Activated T-cell treated with anti-CD3 and anti-CD28 coated beads, Interleukin-2, amount 50 U/mL, for 48 hours (primary cell): Measurements from ENCODE around the gene DMBT1.
"Not testable (repeated sequence)": the region's sequence is repeated elsewhere in the genome, so short reads cannot be mapped to it uniquely, and the experiment has no call there.

Source experiments
- DNase-seq, 2 experiments: peaks; one replicate each; pipeline ENCODE4 v3.0.0-alpha.2; 2020

Gene DMBT1

DNA sequence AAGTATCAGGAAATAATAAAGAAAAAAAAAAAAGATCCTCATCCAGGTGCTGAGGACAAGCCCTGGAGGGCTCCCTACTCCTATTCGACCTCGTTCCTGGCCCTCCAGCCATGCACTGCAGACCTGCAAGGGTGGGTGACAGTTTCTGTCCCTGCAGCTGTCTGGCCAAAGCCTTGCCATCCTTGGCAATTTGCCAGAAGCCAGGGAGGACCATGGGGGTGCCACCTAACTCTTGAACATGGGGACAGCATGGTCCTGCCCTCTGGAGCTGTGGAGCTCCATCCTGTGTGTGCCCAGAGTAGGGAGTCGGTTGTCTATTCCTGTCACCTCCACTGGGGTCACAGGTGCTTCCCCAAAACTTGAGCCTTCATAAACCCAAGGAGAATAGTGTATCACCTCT is 27.8 kb downstream of the DMBT1 start:
- no peak for DNase-seq

DNA sequence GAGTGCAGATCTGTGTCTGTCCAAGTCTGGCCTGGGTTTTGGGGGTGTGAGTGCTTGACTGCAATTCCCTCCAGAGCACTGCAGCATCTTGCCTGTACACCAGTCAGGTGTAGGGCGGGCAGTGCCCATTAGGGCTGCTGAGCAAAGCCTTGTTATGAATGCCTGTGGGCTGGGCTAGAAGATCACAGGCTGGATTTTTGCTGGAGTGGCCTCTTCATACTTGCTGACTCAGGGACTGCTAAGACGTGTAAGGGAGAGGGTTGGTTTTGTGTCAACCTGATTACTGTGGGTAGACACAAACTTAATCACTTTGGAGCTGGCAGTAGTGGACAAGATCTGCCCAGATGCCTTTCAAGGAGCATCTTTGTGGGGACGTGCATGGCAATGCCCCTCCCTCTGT is 29.6 kb downstream of the DMBT1 start:
- no peak for DNase-seq

DNA sequence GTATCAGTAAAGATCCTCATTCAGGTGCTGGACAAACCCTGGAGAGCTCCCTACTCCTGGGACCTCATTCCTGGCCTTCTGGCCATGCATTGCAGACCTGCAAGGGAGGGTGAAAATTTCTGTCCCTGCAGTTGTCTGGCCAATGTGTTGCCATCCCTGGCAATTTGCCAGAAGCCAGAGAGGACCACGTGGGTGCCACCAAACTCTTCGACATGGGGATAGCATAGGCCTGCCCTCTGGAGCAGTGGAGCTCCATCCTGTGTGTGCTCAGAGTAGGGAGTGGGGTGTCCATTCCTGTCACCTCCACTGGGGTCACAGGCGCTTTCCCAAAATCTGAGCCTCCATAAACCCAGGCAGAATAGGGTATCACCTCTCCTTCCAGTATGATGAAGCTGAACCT is 31.2 kb downstream of the DMBT1 start:
- DNase-seq: no peak

DNA sequence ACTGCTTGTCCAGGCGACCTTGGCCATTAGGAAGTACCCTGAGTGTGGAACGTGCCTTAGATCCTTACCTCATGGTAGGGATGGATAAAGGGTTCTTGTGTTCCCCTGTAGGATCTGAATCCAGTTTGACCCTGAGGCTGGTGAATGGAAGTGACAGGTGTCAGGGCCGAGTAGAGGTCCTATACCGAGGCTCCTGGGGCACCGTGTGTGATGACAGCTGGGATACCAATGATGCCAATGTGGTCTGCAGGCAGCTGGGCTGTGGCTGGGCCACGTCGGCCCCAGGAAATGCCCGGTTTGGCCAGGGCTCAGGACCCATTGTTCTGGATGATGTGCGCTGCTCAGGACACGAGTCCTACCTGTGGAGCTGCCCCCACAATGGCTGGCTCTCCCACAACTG is 31.6 kb downstream of the DMBT1 start:
- DNase-seq: no peak

DNA sequence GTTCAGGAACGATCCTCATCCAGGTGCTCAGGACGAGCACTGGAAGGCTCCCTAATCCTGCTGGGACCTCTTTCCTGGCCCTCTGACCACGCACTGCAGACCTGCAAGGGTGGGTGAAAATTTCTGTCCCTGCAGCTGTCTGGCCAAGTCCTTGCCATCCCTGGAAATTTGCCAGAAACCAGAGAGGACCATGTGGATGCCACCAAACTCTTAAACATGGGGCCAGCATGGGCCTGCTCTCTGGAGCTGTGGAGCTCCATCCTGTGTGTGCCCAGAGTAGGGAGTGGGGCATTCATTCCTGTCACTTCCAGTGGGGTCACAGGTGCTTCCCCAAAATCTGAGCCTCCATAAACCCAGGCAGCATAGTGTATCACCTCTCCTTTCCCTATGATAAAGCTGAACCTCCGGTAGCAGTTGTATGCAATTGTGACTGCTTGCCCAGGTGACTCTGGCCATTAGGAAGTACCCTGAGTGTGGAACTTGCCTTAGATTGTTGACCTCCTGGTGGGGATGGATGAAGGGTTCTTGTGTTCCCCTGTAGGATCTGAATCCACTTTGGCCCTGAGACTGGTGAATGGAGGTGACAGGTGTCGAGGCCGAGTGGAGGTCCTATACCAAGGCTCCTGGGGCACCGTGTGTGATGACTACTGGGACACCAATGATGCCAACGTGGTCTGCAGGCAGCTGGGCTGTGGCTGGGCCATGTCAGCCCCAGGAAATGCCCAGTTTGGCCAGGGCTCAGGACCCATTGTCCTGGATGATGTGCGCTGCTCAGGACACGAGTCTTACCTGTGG is 57.1 kb downstream of the DMBT1 start:
- no peak for DNase-seq

DNA sequence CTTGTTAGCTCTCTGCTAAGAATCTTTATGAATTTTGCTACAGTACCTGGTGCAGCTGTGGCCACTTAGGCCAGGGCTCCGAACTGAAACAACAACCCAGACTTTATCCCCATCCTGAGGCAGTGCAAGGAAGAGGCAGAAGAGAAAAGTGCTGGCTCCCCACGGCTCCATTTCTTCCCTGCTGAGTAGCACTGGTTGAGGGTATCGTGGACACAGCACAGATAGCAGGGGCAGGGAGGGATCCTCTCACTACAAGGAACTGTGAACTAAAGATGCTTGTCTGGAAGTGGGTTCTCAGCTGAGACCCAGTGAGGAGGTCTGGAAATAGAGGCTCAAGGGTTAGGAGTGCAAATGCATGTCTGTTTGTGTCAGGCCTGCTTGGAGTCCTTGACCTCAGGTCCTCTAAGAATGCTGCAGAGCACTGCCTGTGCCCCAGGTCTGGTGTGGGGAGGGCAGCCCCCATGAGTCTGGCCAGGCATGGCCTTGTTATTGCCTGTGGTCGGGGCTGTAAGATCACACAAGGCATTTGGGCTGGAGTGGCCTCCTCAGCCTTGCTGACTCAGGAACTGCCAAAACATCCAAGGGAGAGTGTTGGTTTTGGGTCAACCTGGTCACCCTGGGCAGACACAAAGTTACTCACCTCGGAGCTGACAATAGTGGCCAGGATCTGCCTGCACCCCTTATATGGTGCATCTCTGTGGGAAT is 58.1 kb downstream of the DMBT1 start:
- DNase-seq: no peak

DNA sequence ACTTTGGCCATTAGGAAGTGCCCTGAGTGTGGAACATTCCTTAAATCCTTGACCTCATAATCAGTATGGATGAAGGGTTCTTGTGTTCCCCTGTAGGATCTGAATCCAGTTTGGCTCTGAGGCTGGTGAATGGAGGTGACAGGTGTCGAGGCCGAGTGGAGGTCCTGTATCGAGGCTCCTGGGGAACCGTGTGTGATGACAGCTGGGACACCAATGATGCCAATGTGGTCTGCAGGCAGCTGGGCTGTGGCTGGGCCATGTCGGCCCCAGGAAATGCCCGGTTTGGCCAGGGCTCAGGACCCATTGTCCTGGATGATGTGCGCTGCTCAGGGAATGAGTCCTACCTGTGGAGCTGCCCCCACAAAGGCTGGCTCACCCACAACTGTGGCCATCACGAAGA is 60.4 kb downstream of the DMBT1 start:
- DNase-seq: not testable (repeated sequence)

DNA sequence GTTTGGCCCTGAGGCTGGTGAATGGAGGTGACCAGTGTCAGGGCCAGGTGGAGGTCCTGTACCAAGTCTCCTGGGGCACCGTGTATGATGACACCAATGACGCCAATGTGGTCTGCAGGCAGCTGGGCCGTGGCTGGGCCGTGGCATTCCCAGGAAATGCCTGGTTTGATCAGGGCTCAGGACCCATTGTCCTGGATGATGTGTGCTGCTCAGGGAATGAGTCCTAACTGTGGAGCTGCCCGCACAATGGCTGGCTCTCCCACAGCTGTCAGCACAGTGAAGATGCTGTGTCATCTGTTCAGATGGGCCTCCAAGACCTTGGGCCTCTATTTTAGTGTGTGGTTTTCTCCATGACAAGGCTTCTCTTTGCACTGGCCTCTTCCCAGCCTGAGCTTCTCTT is 64.0 kb downstream of the DMBT1 start:
- no peak for DNase-seq

DNA sequence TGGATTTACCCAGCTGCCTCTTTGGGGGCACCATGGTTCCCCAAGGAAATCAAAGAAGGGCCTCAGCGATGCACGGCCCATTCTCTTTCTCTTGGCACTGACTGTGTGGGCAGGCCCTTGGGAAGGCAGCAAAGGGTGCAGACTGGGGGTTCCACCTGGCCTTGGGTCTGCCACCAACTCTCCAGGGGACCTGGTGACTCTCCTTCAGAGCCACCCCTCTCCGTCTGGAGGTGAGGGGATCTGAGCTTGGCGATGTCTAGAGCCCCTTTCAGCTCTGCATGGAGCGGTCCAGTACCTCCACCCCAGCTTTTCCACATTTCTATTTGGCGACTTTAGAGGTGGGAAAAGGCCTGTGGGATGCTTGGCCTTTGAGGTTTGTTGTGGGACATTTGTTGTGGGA is 70.0 kb downstream of the DMBT1 start:
- DNase-seq: no peak

DNA sequence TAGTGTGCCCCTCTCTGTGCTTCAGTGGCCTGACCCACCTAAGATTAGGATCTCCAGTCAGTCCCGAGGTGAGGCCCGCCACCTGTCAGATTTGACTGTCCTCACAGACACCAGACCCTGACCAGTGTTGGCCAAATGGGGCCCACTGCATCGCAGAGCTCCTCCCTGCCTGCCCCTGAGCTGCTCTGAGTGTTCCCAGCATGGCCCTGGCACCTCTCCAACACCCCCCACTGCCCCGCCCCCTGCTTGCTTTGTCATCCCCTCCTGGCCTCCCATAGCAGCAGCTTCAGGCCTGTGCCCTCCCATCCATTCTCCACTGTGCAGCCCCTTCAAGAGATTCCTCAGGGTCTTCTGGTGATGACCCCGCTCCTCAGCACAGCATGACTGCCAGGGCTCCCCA is 71.5 kb downstream of the DMBT1 start:
- no peak for DNase-seq

DNA sequence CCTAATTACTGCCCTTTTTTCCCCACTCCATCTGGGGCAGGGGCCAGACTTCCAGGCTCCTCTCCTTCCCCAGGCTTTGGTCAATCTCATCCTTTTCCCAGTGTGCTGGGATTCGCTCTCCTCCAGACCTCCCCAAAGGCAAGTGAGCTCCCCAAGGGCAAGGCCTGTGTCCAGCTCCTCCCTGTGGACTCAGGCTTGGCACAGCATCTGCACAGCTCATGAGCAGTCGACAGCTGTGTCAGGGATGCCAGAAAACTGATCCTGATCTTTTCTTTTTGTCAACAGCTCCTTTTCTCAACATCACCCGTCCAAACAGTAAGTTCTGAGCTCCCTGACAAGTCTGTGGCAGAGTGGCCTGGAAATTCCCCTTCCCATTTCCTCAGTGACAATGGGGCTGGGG is 72.0 kb downstream of the DMBT1 start:
- no peak for DNase-seq

DNA sequence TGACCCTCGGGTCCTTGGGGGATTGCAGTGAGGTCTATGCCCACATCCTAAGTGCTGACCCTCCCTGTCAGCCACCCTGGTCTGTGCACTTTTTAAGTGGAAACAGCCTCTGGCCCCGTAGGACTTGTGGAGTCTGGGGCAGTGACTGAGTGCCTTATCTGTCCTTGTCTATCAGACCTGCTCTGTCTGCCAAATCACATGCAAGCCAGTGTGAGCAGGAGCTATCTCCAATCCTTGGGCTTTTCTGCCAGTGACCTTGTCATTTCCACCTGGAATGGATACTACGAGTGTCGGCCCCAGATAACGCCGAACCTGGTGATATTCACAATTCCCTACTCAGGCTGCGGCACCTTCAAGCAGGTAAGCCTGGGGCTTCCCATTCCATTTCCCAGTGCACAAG is 76.4 kb downstream of the DMBT1 start:
- no peak for DNase-seq

DNA sequence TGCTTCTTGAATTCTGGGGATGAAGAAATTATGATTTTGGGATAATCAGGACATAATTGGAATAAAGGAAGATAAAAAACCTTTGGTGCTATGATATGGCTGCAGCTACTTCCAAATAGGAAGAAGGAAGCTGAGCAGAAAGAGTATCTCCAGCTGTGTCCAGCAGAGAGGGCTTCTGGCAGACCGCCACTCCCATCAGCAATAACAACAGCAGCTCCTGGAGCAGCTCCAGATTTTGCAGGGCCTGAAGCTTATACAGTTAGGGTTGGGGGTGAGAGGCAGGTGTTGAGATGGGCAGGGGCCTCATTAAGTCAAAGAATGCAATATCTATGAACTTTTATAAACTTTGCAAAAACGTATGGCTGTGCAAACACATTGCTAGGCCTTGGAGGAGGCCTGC is 76.8 kb downstream of the DMBT1 start:
- DNase-seq: no peak

DNA sequence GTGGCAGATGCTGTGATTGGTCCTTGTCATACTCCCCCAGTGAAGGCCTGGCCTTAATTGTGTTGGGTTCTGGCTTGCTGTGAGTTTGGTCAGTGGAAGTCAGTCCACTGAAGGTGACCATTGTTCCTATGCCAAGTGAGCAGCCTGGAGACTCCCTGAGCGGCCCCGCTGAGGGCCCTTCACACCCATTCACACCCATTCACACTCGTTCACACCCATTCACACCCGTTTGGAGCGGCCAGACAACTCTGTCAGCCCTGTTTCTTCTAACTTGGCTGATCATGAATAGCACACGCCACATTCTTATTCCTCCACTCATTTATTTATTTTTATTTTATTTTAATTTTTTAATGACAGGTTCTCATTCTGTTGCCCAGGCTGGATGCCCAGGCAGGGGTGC is 77.6 kb downstream of the DMBT1 start:
- DNase-seq: no peak

DNA sequence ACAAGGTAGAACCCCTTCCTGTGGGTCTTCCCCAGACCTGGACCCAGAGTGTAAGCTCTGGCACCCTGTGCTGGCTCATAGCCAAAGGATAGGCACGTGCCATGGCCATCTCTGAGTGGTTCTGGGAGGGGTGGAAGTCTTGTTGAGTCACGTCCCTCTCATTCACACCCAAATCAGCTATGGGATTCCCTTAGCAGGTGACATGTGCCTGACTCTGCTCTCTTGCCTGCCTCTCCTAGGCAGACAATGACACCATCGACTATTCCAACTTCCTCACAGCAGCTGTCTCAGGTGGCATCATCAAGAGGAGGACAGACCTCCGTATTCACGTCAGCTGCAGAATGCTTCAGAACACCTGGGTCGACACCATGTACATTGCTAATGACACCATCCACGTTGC is 79.2 kb downstream of the DMBT1 start:
- no peak for DNase-seq

DNA sequence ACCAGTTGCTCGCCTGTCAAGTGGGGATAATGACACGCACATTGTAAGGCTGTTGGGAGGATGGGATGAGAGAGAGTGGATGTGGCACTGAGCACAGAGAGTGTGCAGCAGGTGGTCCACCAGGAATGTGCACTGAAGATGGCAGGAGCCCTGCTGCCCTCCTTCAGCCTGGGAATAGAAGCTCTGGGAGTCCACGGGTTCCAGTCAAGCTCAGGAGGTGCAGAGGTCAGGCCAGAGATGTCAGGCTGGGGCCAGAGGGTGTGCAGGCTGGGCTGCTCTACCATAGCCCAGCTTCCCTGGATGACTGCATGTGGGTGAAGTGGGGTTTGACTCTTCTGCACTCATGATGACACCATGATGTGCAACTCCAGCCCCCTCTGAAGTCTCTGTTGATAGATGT is 80.4 kb downstream of the DMBT1 start:
- no peak for DNase-seq

DNA sequence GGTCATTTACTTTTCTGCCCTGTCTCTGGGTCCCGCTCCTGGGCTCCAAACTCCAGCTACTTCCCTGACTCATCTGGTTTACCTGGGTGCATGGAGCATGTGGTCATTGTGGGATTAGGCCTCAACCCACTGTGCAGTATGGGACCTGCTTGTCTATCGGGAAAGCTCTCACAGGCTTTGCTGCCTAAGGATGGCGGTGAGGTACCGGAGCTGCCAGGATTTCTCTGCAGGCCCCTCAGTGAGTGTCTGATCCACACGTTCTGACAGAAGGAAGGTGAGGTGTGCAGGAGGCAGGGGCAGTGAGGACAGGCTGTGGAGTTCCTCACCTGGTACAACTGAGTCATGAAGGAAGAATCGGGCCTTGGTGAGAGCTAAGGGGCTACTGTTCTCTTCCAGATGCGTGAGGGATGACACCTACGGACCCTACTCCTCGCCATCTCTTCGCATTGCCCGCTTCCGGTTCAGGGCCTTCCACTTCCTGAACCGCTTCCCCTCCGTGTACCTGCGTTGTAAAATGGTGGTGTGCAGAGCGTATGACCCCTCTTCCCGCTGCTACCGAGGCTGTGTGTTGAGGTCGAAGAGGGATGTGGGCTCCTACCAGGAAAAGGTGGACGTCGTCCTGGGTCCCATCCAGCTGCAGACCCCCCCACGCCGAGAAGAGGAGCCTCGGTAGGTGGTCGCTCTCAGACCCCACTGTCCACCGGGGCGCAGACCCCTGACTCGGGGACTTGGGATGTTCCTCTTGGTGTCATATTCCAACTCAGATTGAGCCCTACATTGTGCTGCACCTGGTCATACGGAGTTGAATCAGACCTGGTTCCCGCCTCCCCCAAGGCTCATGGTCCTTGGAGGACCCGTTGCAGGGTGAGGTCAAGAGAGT is 82.4 kb downstream of the DMBT1 start:
- no peak for DNase-seq

DNA sequence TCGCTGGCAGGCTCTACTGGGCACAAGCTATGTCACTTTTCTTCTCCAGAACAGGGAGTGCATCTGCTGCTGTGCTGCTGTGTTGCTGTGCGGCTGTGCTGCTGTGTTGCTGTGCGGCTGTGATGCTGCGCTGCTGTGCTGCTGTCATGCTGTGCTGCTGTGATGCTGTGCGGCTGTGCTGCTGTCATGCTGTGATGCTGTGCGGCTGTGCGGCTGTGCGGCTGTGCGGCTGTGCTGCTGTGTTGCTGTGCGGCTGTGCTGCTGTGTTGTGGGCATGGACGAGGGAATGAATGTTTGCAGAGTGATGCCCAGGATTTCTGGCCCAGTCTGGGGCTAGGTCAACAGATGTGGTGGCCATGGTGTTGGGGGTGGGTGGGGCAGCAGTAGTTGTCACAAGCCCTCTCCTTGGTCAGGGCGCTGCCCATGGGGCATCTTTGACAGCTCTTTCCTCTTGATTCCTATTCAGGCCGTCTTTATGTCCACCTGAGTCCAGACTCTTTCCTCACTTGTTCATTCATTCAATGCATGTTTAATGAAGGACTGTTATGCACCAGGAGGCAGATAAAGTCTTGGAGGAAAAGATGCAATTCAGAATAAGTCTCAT is 83.5 kb downstream of the DMBT1 start:
- DNase-seq: no peak

DNA sequence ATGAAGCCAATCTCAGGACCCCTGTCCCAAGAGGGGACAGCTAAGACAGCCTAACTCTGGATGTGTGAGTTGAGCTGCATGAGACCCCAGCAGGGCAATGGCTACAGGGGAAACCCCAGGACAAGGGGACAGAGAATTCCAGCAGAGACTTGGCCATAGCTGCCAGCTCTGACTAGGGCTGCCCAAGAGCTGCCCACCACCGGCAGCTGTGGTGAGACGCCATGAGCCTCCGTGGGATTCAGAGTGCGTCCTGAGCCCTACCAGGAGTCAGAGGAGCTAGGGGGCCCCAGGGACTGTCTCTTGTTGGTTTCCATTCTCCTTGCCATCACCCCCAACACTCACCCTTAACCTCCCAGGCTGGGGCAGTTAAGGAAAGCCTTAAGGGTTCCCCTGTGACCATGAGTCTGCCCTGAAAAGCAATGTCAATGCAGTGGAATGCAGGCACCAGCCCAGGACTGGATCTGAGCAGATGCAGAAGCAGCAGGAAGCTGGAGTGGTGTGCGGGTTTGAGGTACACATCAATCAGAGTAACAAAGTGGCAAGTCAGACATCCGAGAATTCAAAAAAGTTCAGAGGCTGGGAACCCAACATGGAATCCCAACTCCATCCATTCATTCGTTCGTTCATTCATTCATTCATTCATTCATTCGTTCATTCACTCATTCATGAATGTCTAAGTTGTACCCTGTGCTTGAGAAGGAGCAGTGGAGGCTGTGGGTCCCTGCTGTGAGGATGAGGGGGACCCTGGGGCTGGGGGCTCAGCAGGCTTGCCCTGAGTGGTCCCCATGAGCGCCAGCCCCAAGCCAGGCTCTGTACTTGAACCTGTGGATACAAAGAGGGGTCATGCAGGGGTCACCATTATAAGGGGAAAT is 86.2 kb downstream of the DMBT1 start:
- no peak for DNase-seq

DNA sequence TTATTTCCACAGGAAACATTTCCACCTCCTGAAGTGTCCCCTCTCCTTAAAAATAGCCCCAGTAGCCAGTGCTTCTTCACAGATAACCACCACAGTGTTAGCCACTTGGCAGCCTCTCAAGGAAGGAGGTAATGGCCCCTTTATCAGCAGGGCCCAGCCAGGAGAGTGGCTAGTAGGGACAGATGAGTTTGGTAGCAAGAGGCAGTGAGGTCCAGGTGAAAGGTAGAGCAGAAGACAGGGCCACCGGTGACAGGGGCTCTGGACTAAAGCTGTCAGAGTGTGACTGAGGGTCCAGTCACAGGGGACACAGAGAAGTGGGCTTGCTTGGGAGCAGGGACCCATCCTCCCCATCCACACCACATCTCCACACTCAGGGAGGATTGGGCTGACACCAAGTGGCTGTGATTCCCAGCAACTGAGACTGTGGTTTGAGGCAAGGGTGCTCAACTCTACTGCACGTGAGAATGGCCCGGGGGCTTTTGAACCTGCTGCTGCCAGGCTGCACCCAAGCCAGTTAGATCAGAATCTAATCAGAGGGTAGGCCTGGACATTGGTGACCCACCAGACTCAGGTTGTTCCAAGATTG is 86.9 kb downstream of the DMBT1 start:
- no peak for DNase-seq

DNA sequence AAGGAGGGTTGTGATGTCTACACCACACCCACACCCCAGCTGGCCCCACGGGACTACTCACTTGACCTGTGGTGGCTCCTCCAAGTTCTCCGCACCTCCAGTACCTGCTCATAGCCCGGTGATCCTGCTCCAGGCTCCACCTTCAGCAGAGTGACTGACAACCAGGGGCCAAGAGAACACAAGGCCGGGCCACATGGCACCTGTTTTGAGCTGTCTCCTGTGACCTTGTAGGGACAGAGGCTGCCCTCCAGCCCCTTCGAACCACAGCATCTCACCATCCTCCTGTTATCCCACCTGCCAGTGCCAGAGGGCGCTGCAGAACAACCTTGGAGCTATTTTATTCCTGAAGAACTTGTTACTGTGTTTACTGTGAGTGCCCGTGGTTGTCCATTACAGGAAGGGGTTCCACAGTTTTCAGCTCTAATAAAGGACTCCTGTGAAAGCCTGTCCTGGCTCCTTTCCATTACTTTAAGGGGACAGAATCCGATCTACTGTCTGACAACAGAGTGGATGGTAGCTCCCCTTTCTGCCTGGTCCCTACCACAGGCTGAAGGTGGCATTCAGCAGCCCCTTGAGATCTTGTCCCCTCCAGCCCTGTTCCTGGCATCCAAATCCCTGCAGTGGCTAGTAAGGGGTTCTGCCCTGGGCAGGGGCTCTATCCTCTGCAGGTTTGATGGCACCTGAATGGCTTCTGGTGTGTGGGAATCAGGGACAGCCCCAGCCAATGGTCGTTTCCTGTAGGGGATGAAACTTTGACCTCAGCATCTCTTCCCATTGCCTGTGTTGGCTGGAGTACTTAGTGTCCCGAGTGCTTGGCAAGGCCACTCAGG is 88.3 kb downstream of the DMBT1 start:
- DNase-seq: peak; percentile 52 to 60
